ENCODE results near the gene TGFBR3L. TPM values are rescaled to one million over a fixed set of nuclear protein-coding genes. Genes with fewer than 3 reads are reported as not detected.

Gene TGFBR3L
- total RNA-seq, 1 experiment from 2014 or later, result 3.3 TPM

DNA sequence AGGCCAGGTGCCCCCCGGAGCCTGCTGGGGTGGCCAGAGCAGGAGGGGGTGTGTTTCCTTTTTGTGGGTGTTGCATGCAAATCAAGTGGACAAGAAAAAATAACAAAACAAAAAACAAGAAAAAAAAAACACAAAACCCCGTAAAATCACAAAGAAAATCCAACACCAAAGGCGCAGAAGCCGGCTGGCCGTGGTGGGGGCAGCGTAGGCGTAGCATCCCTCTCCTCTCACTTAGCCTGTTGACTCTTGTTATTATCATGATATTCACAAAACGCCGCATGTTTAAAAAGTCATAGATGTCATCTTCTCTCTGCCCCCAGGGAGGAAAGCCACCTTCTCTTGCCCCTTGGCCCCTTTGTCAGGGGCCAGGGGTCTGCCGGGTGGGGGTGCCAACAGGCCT is 978 bp upstream of the TGFBR3L start:
- intact Hi-C loops (cut with micrococcal nuclease), result no loop called here
- Mint-ChIP-seq H3K27me3 (ENCODE audit: insufficient read depth, unreplicated experiment) (no peaks in the 10 kb centered on the region), H3K9me3 (ENCODE audit: unreplicated experiment) (no peaks in the 10 kb centered on the region), H3K36me3 (ENCODE audit: insufficient read depth, unreplicated experiment) (peaks cover 28% of the 10 kb centered on the region), H3K4me3 (ENCODE audit: unreplicated experiment) (no peak overlapping the region), H3K4me1 (ENCODE audit: insufficient read depth, unreplicated experiment) (no peaks in the 10 kb centered on the region), H3K27ac (ENCODE audit: low read depth, unreplicated experiment) (no peak overlapping the region)
- DNase-seq (ENCODE audit: unreplicated experiment), result no peak
- no TSS peak for BruUV-seq (replicated peaks)
- TF ChIP-seq, protein P1, sequence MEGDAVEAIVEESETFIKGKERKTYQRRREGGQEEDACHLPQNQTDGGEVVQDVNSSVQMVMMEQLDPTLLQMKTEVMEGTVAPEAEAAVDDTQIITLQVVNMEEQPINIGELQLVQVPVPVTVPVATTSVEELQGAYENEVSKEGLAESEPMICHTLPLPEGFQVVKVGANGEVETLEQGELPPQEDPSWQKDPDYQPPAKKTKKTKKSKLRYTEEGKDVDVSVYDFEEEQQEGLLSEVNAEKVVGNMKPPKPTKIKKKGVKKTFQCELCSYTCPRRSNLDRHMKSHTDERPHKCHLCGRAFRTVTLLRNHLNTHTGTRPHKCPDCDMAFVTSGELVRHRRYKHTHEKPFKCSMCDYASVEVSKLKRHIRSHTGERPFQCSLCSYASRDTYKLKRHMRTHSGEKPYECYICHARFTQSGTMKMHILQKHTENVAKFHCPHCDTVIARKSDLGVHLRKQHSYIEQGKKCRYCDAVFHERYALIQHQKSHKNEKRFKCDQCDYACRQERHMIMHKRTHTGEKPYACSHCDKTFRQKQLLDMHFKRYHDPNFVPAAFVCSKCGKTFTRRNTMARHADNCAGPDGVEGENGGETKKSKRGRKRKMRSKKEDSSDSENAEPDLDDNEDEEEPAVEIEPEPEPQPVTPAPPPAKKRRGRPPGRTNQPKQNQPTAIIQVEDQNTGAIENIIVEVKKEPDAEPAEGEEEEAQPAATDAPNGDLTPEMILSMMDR (IDR thresholded peaks at IDR 0.05; ENCODE audit: unreplicated experiment), result no peak
- ChIA-PET CTCF (no interaction called here), POLR2A (interaction anchor here (0.6 kb wide), 1 partner anchor 26 kb away, joined by 4 read pairs; no protein-coding TSS in a partner anchor)

DNA sequence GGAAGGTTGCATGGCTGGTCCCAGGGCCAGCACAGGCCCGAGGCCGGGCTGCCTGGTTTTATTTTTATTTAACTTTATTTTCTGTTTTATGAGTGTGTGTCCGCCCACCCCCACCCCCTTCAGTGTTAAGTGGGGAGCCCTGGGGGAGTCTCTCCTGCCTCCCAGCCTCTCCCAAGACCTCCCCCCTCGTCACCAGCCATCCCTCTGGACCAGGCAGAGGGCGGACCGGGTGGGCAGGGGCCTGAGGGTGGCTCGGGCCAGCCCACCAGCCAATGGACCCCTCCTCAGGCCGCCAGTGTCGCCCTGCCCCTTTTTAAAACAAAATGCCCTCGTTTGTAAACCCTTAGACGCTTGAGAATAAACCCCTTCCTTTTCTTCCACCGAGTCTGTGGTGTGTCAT is 531 bp upstream of the TGFBR3L start:
- Mint-ChIP-seq H3K36me3 (ENCODE audit: insufficient read depth, unreplicated experiment) (peaks cover 27% of the 10 kb centered on the region), H3K9me3 (ENCODE audit: unreplicated experiment) (no peaks in the 10 kb centered on the region), H3K4me3 (ENCODE audit: unreplicated experiment) (no peak overlapping the region), H3K4me1 (ENCODE audit: insufficient read depth, unreplicated experiment) (no peaks in the 10 kb centered on the region), H3K27ac (ENCODE audit: low read depth, unreplicated experiment) (no peak overlapping the region), H3K27me3 (ENCODE audit: insufficient read depth, unreplicated experiment) (no peaks in the 10 kb centered on the region)
- TF ChIP-seq, protein P1 (IDR thresholded peaks at IDR 0.05; ENCODE audit: unreplicated experiment), result no peak
- POLR2A ChIA-PET, result no interaction called here
- CTCF ChIA-PET, result no interaction called here
- no TSS peak for BruUV-seq (replicated peaks)
- no peak for DNase-seq (ENCODE audit: unreplicated experiment)
- intact Hi-C loops (cut with micrococcal nuclease), result no loop called here

DNA sequence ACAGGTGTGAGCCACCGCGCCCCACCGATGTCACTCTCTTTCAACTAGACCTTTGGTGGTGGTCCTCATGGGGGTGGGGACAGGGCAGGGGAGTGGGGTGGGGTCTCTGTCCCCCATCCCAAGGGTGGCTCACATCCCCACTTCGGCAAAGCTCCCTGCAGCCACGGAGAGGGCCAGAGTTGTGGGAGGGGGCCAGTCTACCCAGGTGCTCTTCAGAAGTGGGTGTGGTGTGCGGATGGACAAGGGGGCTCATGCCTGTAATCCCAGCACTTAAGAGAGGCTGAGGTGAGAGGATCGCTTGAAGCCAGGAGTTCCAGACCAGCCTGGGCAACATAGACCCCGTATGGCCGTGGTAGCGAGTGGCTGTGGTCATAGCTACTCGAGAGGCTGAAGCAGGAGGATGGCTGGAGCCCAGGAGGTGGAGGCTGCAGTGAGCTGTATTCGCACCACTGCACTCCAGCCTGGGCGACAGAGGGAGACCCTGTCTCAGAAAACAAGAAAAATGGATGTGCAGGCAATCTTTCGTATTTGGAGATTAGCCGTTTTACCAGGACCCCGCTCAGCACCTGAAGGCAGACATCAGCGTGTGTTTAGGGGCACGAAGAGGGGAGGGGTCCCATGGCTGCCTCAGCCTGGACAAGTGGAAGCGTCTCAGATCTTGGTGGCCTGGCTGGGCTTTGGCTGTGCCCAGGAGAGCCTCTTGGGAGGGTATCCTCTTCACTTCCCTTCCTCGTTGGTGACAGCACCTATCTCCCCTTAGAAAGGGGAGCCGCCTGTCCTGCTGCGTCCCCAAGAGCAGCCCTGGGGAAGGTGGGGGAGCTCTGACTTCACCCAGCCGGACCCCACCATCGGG is 846 bp downstream of the TGFBR3L start:
- H3K27me3 Mint-ChIP-seq (ENCODE audit: insufficient read depth, unreplicated experiment), result no peaks in the 10 kb centered on the region
- no TSS peak for BruUV-seq (replicated peaks)

More for the DNA sequence above, 846 bp downstream of the TGFBR3L start:
- peak overlapping the region; percentile 68 for H3K4me3 Mint-ChIP-seq (ENCODE audit: unreplicated experiment)
- ChIA-PET CTCF (interaction anchor here (0.6 kb wide), 3 partner anchors 46 to 84 kb away, joined by 3 read pairs; no protein-coding TSS in a partner anchor), POLR2A (interaction anchor here (0.8 to 3.7 kb wide), 5 partner anchors 12 to 28 kb away, joined by 3 to 20 read pairs (median 5); partner anchors contain the start of genes MAP2K7 and TIMM44)
- peaks cover 27% of the 10 kb centered on the region for H3K36me3 Mint-ChIP-seq (ENCODE audit: insufficient read depth, unreplicated experiment)
- peaks cover 8% of the 10 kb centered on the region for H3K4me1 Mint-ChIP-seq (ENCODE audit: insufficient read depth, unreplicated experiment)
- TF ChIP-seq, protein P1 (IDR thresholded peaks at IDR 0.05; ENCODE audit: unreplicated experiment), result no peak
- no peaks in the 10 kb centered on the region for H3K9me3 Mint-ChIP-seq (ENCODE audit: unreplicated experiment)
- intact Hi-C loops (cut with micrococcal nuclease), result no loop called here
- DNase-seq (ENCODE audit: unreplicated experiment), result no peak
- no peak overlapping the region for H3K27ac Mint-ChIP-seq (ENCODE audit: low read depth, unreplicated experiment)

Measured in MCF 10A (cell line).